MCF 10A (cell line): ENCODE results near the gene SEC14L2. TPM values are rescaled to one million over a fixed set of nuclear protein-coding genes. Genes with fewer than 3 reads are reported as not detected.
A peak's percentile ranks its signal among the peaks of the same experiment; 100 is the strongest.

Experiments used
- BruUV-seq: library from RNA; stranded (reverse); fragments of 400-500 nt; replicated peaks from 2 replicates; lab custom pipeline; 2021; lab: Mats Ljungman, UMichigan
- CTCF ChIA-PET: fragments of 300-600 bp; sonication (Branson Sonifier 250); formaldehyde crosslinking; extraction: SDS; loops from one replicate; lab custom pipeline; 2021; ENCODE audit warnings: antibody characterized with exemption, inconsistent platforms; lab: Yijun Ruan, JAX
- POLR2A ChIA-PET: fragments of 300-600, 350-650 bp; sonication (Branson Sonifier 250); formaldehyde crosslinking; extraction: SDS; loops from one replicate; lab custom pipeline; 2020; ENCODE audit warnings: antibody characterized with exemption, inconsistent platforms; lab: Yijun Ruan, JAX
- DNase-seq: peaks from one replicate; pipeline ENCODE4 v3.0.0-alpha.2; 2018; ENCODE audit not compliant: unreplicated experiment
- H3K27ac Mint-ChIP-seq: one replicate; pipeline ENCODE4 v1.8.0; 2022; ENCODE audit warnings: mild to moderate bottlenecking, low read depth, mixed read lengths; ENCODE audit not compliant: unreplicated experiment
- H3K27me3 Mint-ChIP-seq: one replicate; pipeline ENCODE4 v1.8.0; 2022; ENCODE audit warnings: mixed read lengths; ENCODE audit not compliant: insufficient read depth, unreplicated experiment
- H3K36me3 Mint-ChIP-seq: one replicate; pipeline ENCODE4 v1.8.0; 2022; ENCODE audit warnings: mild to moderate bottlenecking, moderate library complexity, mixed read lengths; ENCODE audit not compliant: insufficient read depth, unreplicated experiment
- H3K4me1 Mint-ChIP-seq: one replicate; pipeline ENCODE4 v1.8.0; 2022; ENCODE audit warnings: mixed read lengths; ENCODE audit not compliant: insufficient read depth, unreplicated experiment
- H3K4me3 Mint-ChIP-seq: one replicate; pipeline ENCODE4 v1.8.0; 2022; ENCODE audit warnings: mild to moderate bottlenecking, moderate library complexity, mixed read lengths; ENCODE audit not compliant: unreplicated experiment
- H3K9me3 Mint-ChIP-seq: one replicate; pipeline ENCODE4 v1.8.0; 2022; ENCODE audit warnings: mixed read lengths; ENCODE audit not compliant: unreplicated experiment
- intact Hi-C: fragments of 100-400 bp; cut with micrococcal nuclease; formaldehyde crosslinking; loops from 2 replicates; pipeline ENCODE4 v1.14.1; 2022
- total RNA-seq: library from RNA; stranded (reverse); gene quantifications from 2 replicates; pipeline ENCODE4 v1.2.3, GENCODE V29; 2022
- TF ChIP-seq, protein P1 (sequence below): fragments of 200-600 bp; IDR thresholded peaks from one replicate; pipeline ENCODE4 v1.8.0; 2022; ENCODE audit warnings: antibody characterized with exemption, mild to moderate bottlenecking; ENCODE audit not compliant: unreplicated experiment

Gene SEC14L2
- total RNA-seq, 1 experiment from 2014 or later = 29.1 TPM

DNA sequence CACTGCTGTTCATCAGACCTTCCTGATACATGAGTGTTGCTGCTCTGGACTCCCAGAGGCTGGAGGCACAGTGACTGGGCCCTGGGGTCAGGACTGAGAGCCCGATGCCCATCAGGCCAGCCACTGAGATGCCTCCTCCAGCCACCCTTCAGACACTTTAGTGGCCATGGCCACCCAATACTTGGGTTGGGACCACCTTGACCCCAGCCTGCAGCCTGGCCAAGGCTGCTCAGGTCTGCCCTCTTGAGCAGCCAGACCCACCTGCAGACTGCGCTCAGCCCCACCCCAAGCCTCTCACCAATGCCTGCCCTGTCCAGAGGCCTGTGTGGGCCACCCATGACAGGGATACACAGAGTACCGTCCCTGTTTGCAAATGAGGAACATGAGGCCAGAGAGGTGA, 13.8 kb upstream of the SEC14L2 start:
- intact Hi-C loops = no loop called here
- ChIA-PET POLR2A (interaction anchor here (1.0 to 1.2 kb wide), 2 partner anchors 26 to 32 kb away, joined by 3 to 5 read pairs; partner anchors contain the start of genes CCDC157 and SF3A1), CTCF (interaction anchor here (0.7 to 2.8 kb wide), 3 partner anchors 103 to 275 kb away, joined by 3 to 9 read pairs (median 8); no protein-coding TSS in a partner anchor)
- Mint-ChIP-seq H3K27me3 (no peaks in the 10 kb centered on the region), H3K4me1 (peaks cover 12% of the 10 kb centered on the region), H3K9me3 (no peaks in the 10 kb centered on the region), H3K4me3 (no peak overlapping the region), H3K36me3 (peaks cover 14% of the 10 kb centered on the region), H3K27ac (no peak overlapping the region)
- TF ChIP-seq, protein P1, sequence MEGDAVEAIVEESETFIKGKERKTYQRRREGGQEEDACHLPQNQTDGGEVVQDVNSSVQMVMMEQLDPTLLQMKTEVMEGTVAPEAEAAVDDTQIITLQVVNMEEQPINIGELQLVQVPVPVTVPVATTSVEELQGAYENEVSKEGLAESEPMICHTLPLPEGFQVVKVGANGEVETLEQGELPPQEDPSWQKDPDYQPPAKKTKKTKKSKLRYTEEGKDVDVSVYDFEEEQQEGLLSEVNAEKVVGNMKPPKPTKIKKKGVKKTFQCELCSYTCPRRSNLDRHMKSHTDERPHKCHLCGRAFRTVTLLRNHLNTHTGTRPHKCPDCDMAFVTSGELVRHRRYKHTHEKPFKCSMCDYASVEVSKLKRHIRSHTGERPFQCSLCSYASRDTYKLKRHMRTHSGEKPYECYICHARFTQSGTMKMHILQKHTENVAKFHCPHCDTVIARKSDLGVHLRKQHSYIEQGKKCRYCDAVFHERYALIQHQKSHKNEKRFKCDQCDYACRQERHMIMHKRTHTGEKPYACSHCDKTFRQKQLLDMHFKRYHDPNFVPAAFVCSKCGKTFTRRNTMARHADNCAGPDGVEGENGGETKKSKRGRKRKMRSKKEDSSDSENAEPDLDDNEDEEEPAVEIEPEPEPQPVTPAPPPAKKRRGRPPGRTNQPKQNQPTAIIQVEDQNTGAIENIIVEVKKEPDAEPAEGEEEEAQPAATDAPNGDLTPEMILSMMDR = no peak
- BruUV-seq = no TSS peak
- DNase-seq = no peak

DNA sequence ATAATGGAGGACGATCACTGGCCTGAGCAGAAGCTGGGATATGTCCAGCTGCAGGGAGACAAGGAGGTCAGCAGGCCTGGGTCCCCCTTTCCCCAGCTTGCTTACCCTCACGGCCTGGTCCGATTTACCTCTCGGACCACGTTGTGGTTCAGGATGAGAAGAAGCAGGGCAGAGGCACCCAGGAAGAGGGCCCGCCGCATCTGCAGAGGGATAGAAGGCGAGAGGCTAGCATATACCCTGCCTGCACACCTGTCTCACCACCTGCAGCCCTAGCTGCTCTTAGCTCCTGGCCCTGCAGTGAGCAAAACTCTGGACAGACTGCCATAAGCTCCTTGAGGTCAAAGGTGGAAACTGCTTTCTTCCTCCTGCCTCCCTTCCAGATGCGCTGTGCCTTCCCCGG, 10.9 kb upstream of the SEC14L2 start:
- TF ChIP-seq, protein P1 = no peak
- TSS peak; percentile 33 for BruUV-seq
- intact Hi-C loops = no loop called here

DNA sequence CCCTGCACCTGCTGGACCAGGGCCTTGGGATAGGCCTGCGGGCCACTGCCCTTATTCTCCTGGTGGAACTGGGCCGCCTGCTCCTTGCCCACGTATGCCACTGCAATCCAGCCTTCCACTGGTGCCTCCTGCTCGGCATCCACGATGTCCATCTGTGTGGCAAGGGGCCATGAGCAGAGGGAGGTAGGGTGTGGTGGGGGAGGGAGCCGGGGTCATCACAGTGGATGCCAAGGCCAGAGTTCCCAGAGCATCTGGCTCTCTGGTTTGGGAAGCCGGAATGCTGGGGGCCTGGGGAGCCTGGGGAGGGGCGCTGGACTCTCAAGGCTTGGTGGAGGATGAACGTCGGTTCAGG, 10.2 kb upstream of the SEC14L2 start:
- peaks cover 14% of the 10 kb centered on the region for H3K36me3 Mint-ChIP-seq
- CTCF ChIA-PET = interaction anchor here (0.6 to 2.6 kb wide), 14 partner anchors 12 to 278 kb away, joined by 3 to 22 read pairs (median 4); partner anchors contain the start of gene MTFP1
- H3K4me1 Mint-ChIP-seq = peaks cover 12% of the 10 kb centered on the region
- BruUV-seq = no TSS peak
- TF ChIP-seq, protein P1 = no peak
- peak overlapping the region; percentile 74 for H3K27ac Mint-ChIP-seq
- peak overlapping the region; percentile 79 for H3K4me3 Mint-ChIP-seq
- intact Hi-C loops = no loop called here
- no peaks in the 10 kb centered on the region for H3K27me3 Mint-ChIP-seq
- POLR2A ChIA-PET = interaction anchor here (1.2 kb wide), 2 partner anchors 99 to 123 kb away, joined by 3 to 5 read pairs; no protein-coding TSS in a partner anchor
- DNase-seq = no peak
- no peaks in the 10 kb centered on the region for H3K9me3 Mint-ChIP-seq

More for the DNA sequence above, 10.9 kb upstream of the SEC14L2 start:
- POLR2A ChIA-PET = interaction anchor here (1.5 kb wide), 1 partner anchor 12 kb away, joined by 3 read pairs; no protein-coding TSS in a partner anchor
- DNase-seq = no peak
- no peaks in the 10 kb centered on the region for H3K9me3 Mint-ChIP-seq
- no peaks in the 10 kb centered on the region for H3K27me3 Mint-ChIP-seq
- H3K4me1 Mint-ChIP-seq = peaks cover 12% of the 10 kb centered on the region
- H3K4me3 Mint-ChIP-seq = peak overlapping the region; percentile 79
- CTCF ChIA-PET = interaction anchor here (0.5 to 2.6 kb wide), 15 partner anchors 12 to 1059 kb away, joined by 3 to 22 read pairs (median 3); partner anchors contain the start of gene MTFP1
- peaks cover 14% of the 10 kb centered on the region for H3K36me3 Mint-ChIP-seq
- H3K27ac Mint-ChIP-seq = no peak overlapping the region

DNA sequence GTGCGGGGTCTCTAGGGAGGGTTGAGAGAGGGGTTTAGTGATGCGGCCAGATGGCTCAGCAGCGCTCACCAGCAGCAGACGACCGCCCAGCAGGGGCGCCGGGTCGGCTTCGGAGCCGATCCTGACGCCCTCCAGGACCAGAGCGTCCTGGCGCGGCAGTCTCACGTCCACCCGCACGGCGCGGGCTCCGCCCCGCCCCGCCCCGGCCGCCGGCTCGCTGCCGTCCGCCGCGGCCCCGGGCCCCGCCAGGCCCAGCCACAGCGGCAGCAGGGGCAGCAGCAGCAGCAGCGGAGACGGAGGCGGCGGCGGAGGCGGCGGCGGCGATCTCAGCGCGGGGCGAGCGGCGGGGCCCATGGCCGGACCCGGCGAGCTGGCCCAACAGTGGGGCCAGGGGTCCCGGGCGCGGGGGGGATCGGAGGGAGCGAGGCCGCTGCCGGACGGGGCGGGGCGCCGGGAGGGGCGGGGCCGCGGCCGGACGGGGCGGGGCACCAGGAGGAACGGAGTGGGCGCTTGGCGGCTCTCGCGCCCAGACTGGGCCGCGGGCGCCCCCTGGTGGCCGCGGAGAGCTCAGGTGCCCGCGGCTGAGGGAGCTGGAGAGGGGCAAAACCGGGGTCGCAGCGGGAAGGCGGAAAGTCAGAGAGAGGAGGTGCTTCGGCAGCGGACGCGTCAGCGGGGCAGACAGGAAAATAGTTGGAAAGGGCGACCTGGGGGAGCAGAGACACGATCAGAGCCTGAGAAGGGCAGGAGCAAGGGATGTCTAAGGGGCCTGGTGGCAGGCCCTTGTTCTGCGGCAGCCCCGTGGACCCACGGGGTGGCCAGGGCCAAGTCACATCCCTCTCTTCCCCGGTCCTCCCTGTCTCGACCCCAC, 9.6 kb upstream of the SEC14L2 start, which contains the start of gene RNF215:
TSS of gene RNF215 (minus strand) at position 452 of the 868 bp plus-strand sequence. CDS start at position 354, 98 bp downstream.
- BruUV-seq = no TSS peak
- peak; percentile 74 for DNase-seq
- intact Hi-C loops = loop anchor here (1.0 kb wide), 4 partner anchors 99 to 279 kb away; no protein-coding TSS in a partner anchor
- TF ChIP-seq, protein P1 = peak; percentile 95
- peak within 1 kb of the TSS; percentile 79 for H3K4me3 Mint-ChIP-seq
- peaks cover 12% of the 10 kb centered on the region for H3K4me1 Mint-ChIP-seq
- no peaks in the 10 kb centered on the region for H3K27me3 Mint-ChIP-seq
- H3K9me3 Mint-ChIP-seq = no peaks in the 10 kb centered on the region
- ChIA-PET POLR2A (interaction anchor here (0.6 to 16.9 kb wide), 8 partner anchors 11 to 124 kb away, joined by 3 to 532 read pairs (median 3); partner anchors contain the start of genes CCDC157, MTFP1 and SF3A1), CTCF (interaction anchor here (0.6 to 6.3 kb wide), 33 partner anchors 8 to 620 kb away, joined by 3 to 48 read pairs (median 3); partner anchors contain the start of genes CASTOR1, MTFP1, SEC14L2 and UQCR10)
- H3K27ac Mint-ChIP-seq = peak within 1 kb of the TSS; percentile 74
- peaks cover 8% of the 10 kb centered on the region for H3K36me3 Mint-ChIP-seq
